Gastrocnemius medialis (tissue), 4 donors: ENCODE data around the gene TNS3. TPM values are rescaled to one million over a fixed set of nuclear protein-coding genes. Genes with fewer than 3 reads are reported as not detected.

Experiments used
- ATAC-seq, 2 donors: fragments of 150-250 bp; one replicate each; pipeline ENCODE4 v1.9.1; 2016
- DNase-seq, 2 donors: peaks; one replicate each; pipeline ENCODE4 v3.0.0-alpha.2; 2019
- H3K27ac ChIP-seq, 4 donors: fragments of 200-600 bp; sonication (generic); 1 replicate in 1 of 4; 2 replicates in 3 of 4; pipeline ENCODE4 v1.5.1; 2016 to 2018; ENCODE audit warnings: mild to moderate bottlenecking in 2 of 4, moderate library complexity in 1 of 4
- H3K27me3 ChIP-seq, 3 donors: fragments of 200-600 bp; sonication (generic) in 2 of 3; 1 replicate in 1 of 3; 2 replicates in 2 of 3; pipeline versions ENCODE4 v1.5.1 to v1.6.0; 2016 to 2019; ENCODE audit warnings: mild to moderate bottlenecking in 1 of 3, moderate library complexity in 1 of 3
- H3K36me3 ChIP-seq, 2 donors: fragments of 200-600 bp; sonication (generic) in 1 of 2; one replicate each; pipeline ENCODE4 v1.5.1; 2017 to 2018
- H3K4me1 ChIP-seq, 2 donors: fragments of 200-600 bp; sonication (generic) in 1 of 2; one replicate each; pipeline ENCODE4 v1.5.1; 2016 to 2017; ENCODE audit warnings: mild to moderate bottlenecking in 2 of 2
- H3K4me3 ChIP-seq, 4 donors: fragments of 200-600 bp; sonication (generic) in 3 of 4; 1 replicate in 1 of 4; 2 replicates in 3 of 4; pipeline ENCODE4 v1.5.1; 2016 to 2019; ENCODE audit warnings: mild to moderate bottlenecking in 2 of 4
- H3K9me3 ChIP-seq, 3 donors: fragments of 200-600 bp; sonication (generic) in 2 of 3; 1 replicate in 1 of 3; 2 replicates in 2 of 3; pipeline ENCODE4 v1.5.1; 2016 to 2019
- CTCF ChIP-seq, 5 experiments: fragments of 450-650 bp in 3 of 5; fragments of 200-600 bp in 2 of 5; sonication (generic) in 2 of 5; IDR thresholded peaks in 4 of 5; conservative IDR thresholded peaks in 1 of 5; 1 replicate in 4 of 5; 2 replicates in 1 of 5; pipeline ENCODE4 v1.5.1; 2016 to 2019; ENCODE audit warnings: antibody characterized with exemption in 5 of 5, mild to moderate bottlenecking in 3 of 5, moderate library complexity in 3 of 5
- POLR2A ChIP-seq, 2 donors: fragments of 450-650 bp; IDR thresholded peaks; one replicate each; pipeline ENCODE4 v1.6.1; 2017; ENCODE audit warnings: antibody characterized with exemption in 2 of 2, mild to moderate bottlenecking in 2 of 2, moderate library complexity in 2 of 2
- in situ Hi-C, 4 donors: fragments of 200-750 bp; cut with MboI; loops; one replicate each; pipeline versions ENCODE4 v1.15.0 to v1.8.0; 2017; ENCODE audit warnings: low sequenced_read_pairs in 4 of 4
- intact Hi-C: fragments of 100-400 bp; cut with DNase I; formaldehyde crosslinking; loops from one replicate; pipeline ENCODE4 v1.15.1; 2023; ENCODE audit warnings: low total_unique reads
- total RNA-seq, 4 donors: library from RNA; depleted of rRNA; stranded (reverse); fragments of >200 nt; gene quantifications; one replicate each; pipeline versions ENCODE4 v1.1.0 to v1.2.3, GENCODE V29; 2016

TNS3 gene
- total RNA-seq, 4 donors from 2014 or later, result 39.4 to 64.3 (median 50.5) TPM

- intact Hi-C loops, result loop anchor here (1.0 to 5.0 kb wide), 3 partner anchors 22 to 97 kb away; partner anchors contain the start of gene TNS3
- Histone ChIP-seq H3K4me3 (no peak overlapping the region), H3K9me3 (no peaks in the 10 kb centered on the region), H3K36me3 (no peaks in the 10 kb centered on the region), H3K27me3 (no peaks in the 10 kb centered on the region), H3K4me1 (peaks cover 40 to 49% of the 10 kb centered on the region in 2 donors), H3K27ac (peak overlapping the region; percentile 76 to 87 (median 80))
- ATAC-seq (peak; percentile 76 to 79), DNase-seq (peak; percentile 79 to 82)
- peak; percentile 50 to 55 for TF ChIP-seq POLR2A (IDR thresholded peaks at IDR 0.05)
- no peak for TF ChIP-seq CTCF (IDR thresholded peaks at IDR 0.05 in 4 of 5, conservative IDR thresholded peaks at IDR 0.05 in 1 of 5)
- in situ Hi-C loops, result no loop called here
Observed at GRCh38 chr7:47484923-47485639, 96.8 kb downstream of the TNS3 start.

GRCh38 chr7:47484457-47484856 lies 97.5 kb downstream of the TNS3 start:
- H3K27ac ChIP-seq, result peak overlapping the region; percentile 76 to 87 (median 80)
- H3K36me3 ChIP-seq, result no peaks in the 10 kb centered on the region
- H3K4me3 ChIP-seq, result no peak overlapping the region
- intact Hi-C loops (loop anchor here (5.0 kb wide), 1 partner anchor 53 kb away; no protein-coding TSS in a partner anchor), in situ Hi-C loops (no loop called here)
- DNase-seq (no peak), ATAC-seq (no peak)
- no peaks in the 10 kb centered on the region for H3K9me3 ChIP-seq
- H3K27me3 ChIP-seq, result no peaks in the 10 kb centered on the region
- TF ChIP-seq CTCF (IDR thresholded peaks at IDR 0.05 in 4 of 5, conservative IDR thresholded peaks at IDR 0.05 in 1 of 5) (no peak), POLR2A (IDR thresholded peaks at IDR 0.05) (no peak)
- peaks cover 38 to 45% of the 10 kb centered on the region in 2 donors for H3K4me1 ChIP-seq

GRCh38 chr7:47483604-47484273 lies 98.2 kb downstream of the TNS3 start:
- Histone ChIP-seq H3K36me3 (no peaks in the 10 kb centered on the region), H3K27ac (peak overlapping the region in 2 of 4 donors; percentile 83 to 87), H3K4me3 (no peak overlapping the region), H3K9me3 (no peaks in the 10 kb centered on the region), H3K27me3 (no peaks in the 10 kb centered on the region), H3K4me1 (peaks cover 30 to 40% of the 10 kb centered on the region in 2 donors)
- DNase-seq (no peak), ATAC-seq (no peak)
- no peak for TF ChIP-seq POLR2A (IDR thresholded peaks at IDR 0.05)
- TF ChIP-seq CTCF (IDR thresholded peaks at IDR 0.05 in 4 of 5, conservative IDR thresholded peaks at IDR 0.05 in 1 of 5), result no peak
- intact Hi-C loops (loop anchor here (2.0 to 5.0 kb wide), 2 partner anchors 31 to 54 kb away; no protein-coding TSS in a partner anchor), in situ Hi-C loops (no loop called here)

GRCh38 chr7:47482013-47482875 lies 99.7 kb downstream of the TNS3 start:
- ATAC-seq, result peak; percentile 91 to 95
- in situ Hi-C loops, result no loop called here
- intact Hi-C loops, result loop anchor here (2.0 to 5.0 kb wide), 2 partner anchors 29 to 55 kb away; no protein-coding TSS in a partner anchor
- Histone ChIP-seq H3K9me3 (no peaks in the 10 kb centered on the region), H3K27me3 (no peaks in the 10 kb centered on the region), H3K36me3 (no peaks in the 10 kb centered on the region), H3K4me3 (peak overlapping the region in 1 of 4 donors; percentile 40), H3K4me1 (peaks cover 32 to 40% of the 10 kb centered on the region in 2 donors), H3K27ac (peak overlapping the region; percentile 84 to 90 (median 87))
- peak; percentile 66 to 79 for DNase-seq
- TF ChIP-seq CTCF (IDR thresholded peaks at IDR 0.05 in 4 of 5, conservative IDR thresholded peaks at IDR 0.05 in 1 of 5) (no peak), POLR2A (IDR thresholded peaks at IDR 0.05) (peak in 1 of 2 donors; percentile 56)
